Measurements from ENCODE around the gene PNPLA1.

Gene PNPLA1

GRCh38 chr6:36285187-36285671, 15.4 kb downstream of the PNPLA1 start:
- DNase-seq (ENCODE audit: low read depth in 2 of 2), result no peak

GRCh38 chr6:36285797-36286196, 15.9 kb downstream of the PNPLA1 start:
- no peak for DNase-seq (ENCODE audit: low read depth in 2 of 2)

GRCh38 chr6:36286858-36287257, 17.0 kb downstream of the PNPLA1 start:
- DNase-seq (ENCODE audit: low read depth in 2 of 2), result no peak

- DNase-seq (ENCODE audit: low read depth in 2 of 2), result no peak
Measured at GRCh38 chr6:36289281-36289878, 19.5 kb downstream of the PNPLA1 start.

GRCh38 chr6:36290668-36291620, 21.1 kb downstream of the PNPLA1 start:
- DNase-seq (ENCODE audit: low read depth in 2 of 2), result no peak

GRCh38 chr6:36292170-36292569, 22.3 kb downstream of the PNPLA1 start:
- DNase-seq (ENCODE audit: low read depth in 2 of 2), result no peak

- no peak for DNase-seq (ENCODE audit: low read depth in 2 of 2)
Measured at GRCh38 chr6:36296240-36296639, 26.4 kb downstream of the PNPLA1 start.

GRCh38 chr6:36297051-36297450, 27.2 kb downstream of the PNPLA1 start:
- DNase-seq (ENCODE audit: low read depth in 2 of 2), result no peak

GRCh38 chr6:36297511-36297910, 27.7 kb downstream of the PNPLA1 start:
- DNase-seq (ENCODE audit: low read depth in 2 of 2), result no peak

- no peak for DNase-seq (ENCODE audit: low read depth in 2 of 2)
Measured at GRCh38 chr6:36298027-36298426, 28.2 kb downstream of the PNPLA1 start.

GRCh38 chr6:36301085-36301658, 31.3 kb downstream of the PNPLA1 start:
- no peak for DNase-seq (ENCODE audit: low read depth in 2 of 2)

- no peak for DNase-seq (ENCODE audit: low read depth in 2 of 2)
Measured at GRCh38 chr6:36301781-36302180, 31.9 kb downstream of the PNPLA1 start.

GRCh38 chr6:36302227-36302976, 32.5 kb downstream of the PNPLA1 start:
- DNase-seq (ENCODE audit: low read depth in 2 of 2), result peak; percentile 74 to 94

GRCh38 chr6:36305885-36306284, 36.0 kb downstream of the PNPLA1 start:
- DNase-seq (ENCODE audit: low read depth in 2 of 2), result no peak

GRCh38 chr6:36306375-36306774, 36.5 kb downstream of the PNPLA1 start:
- no peak for DNase-seq (ENCODE audit: low read depth in 2 of 2)

GRCh38 chr6:36308514-36308913, 38.7 kb downstream of the PNPLA1 start:
- no peak for DNase-seq (ENCODE audit: low read depth in 2 of 2)

GRCh38 chr6:36309203-36309602, 39.3 kb downstream of the PNPLA1 start:
- DNase-seq (ENCODE audit: low read depth in 2 of 2), result no peak

GRCh38 chr6:36309900-36310299, 40.0 kb downstream of the PNPLA1 start:
- DNase-seq (ENCODE audit: low read depth in 2 of 2), result no peak

- DNase-seq (ENCODE audit: low read depth in 2 of 2), result no peak
Measured at GRCh38 chr6:36312854-36313648, 43.2 kb downstream of the PNPLA1 start.

GRCh38 chr6:36313649-36313936, 43.7 kb downstream of the PNPLA1 start:
- no peak for DNase-seq (ENCODE audit: low read depth in 2 of 2)

Measured in stimulated activated CD8-positive, alpha-beta memory T cell treated with anti-CD3 and anti-CD28 coated beads, Interleukin-7, amount 100 ng/mL, for 1 hour (primary cell).